ENCODE measurements around the gene CACUL1.

The CACUL1 gene

GRCh38 chr10:118635674-118636402 lies 118.9 kb downstream of the CACUL1 start:
- H3K27ac ChIP-seq, result no peak overlapping the region
- no peak for TF ChIP-seq FOXP2 (optimal IDR thresholded peaks at IDR 0.05; ENCODE audit: control extremely low read depth, extremely low read length, insufficient read depth)
- TF ChIP-seq POLR2AphosphoS5 (IDR thresholded peaks at IDR 0.05; ENCODE audit: borderline replicate concordance, low read depth, low read length), result no peak
- TF ChIP-seq EZH2 (IDR thresholded peaks at IDR 0.05), result no peak
- no peaks in the 10 kb centered on the region for H3K9me3 ChIP-seq (ENCODE audit: low read depth, low read length)
- H3K9ac ChIP-seq (ENCODE audit: insufficient read length), result no peak overlapping the region
- H3K36me3 ChIP-seq (ENCODE audit: insufficient read depth, low read length), result no peaks in the 10 kb centered on the region
- H3K4me3 ChIP-seq, result no peak overlapping the region
- DNase-seq (ENCODE audit: low read depth, low spot score), result no peak

GRCh38 chr10:118633786-118634185 lies 121.0 kb downstream of the CACUL1 start:
- Histone ChIP-seq H3K9me3 (ENCODE audit: low read depth, low read length) (no peaks in the 10 kb centered on the region), H3K9ac (ENCODE audit: insufficient read length) (no peak overlapping the region), H3K27ac (no peak overlapping the region), H3K4me3 (no peak overlapping the region), H3K36me3 (ENCODE audit: insufficient read depth, low read length) (no peaks in the 10 kb centered on the region)
- no peak for DNase-seq (ENCODE audit: low read depth, low spot score)
- no peak for TF ChIP-seq POLR2AphosphoS5 (IDR thresholded peaks at IDR 0.05; ENCODE audit: borderline replicate concordance, low read depth, low read length)
- no peak for TF ChIP-seq EZH2 (IDR thresholded peaks at IDR 0.05)
- TF ChIP-seq FOXP2 (optimal IDR thresholded peaks at IDR 0.05; ENCODE audit: control extremely low read depth, extremely low read length, insufficient read depth), result no peak

GRCh38 chr10:118629211-118629610 lies 125.6 kb downstream of the CACUL1 start:
- no peak overlapping the region for H3K9ac ChIP-seq (ENCODE audit: insufficient read length)
- H3K36me3 ChIP-seq (ENCODE audit: insufficient read depth, low read length), result no peaks in the 10 kb centered on the region
- no peak for DNase-seq (ENCODE audit: low read depth, low spot score)
- H3K4me3 ChIP-seq, result no peak overlapping the region
- H3K9me3 ChIP-seq (ENCODE audit: low read depth, low read length), result no peaks in the 10 kb centered on the region
- no peak overlapping the region for H3K27ac ChIP-seq
- TF ChIP-seq FOXP2 (optimal IDR thresholded peaks at IDR 0.05; ENCODE audit: control extremely low read depth, extremely low read length, insufficient read depth), result no peak
- no peak for TF ChIP-seq EZH2 (IDR thresholded peaks at IDR 0.05)
- TF ChIP-seq POLR2AphosphoS5 (IDR thresholded peaks at IDR 0.05; ENCODE audit: borderline replicate concordance, low read depth, low read length), result no peak

GRCh38 chr10:118628397-118628796 lies 126.4 kb downstream of the CACUL1 start:
- Histone ChIP-seq H3K9ac (ENCODE audit: insufficient read length) (no peak overlapping the region), H3K36me3 (ENCODE audit: insufficient read depth, low read length) (no peaks in the 10 kb centered on the region), H3K9me3 (ENCODE audit: low read depth, low read length) (no peaks in the 10 kb centered on the region), H3K27ac (no peak overlapping the region), H3K4me3 (no peak overlapping the region)
- no peak for TF ChIP-seq EZH2 (IDR thresholded peaks at IDR 0.05)
- no peak for TF ChIP-seq FOXP2 (optimal IDR thresholded peaks at IDR 0.05; ENCODE audit: control extremely low read depth, extremely low read length, insufficient read depth)
- no peak for TF ChIP-seq POLR2AphosphoS5 (IDR thresholded peaks at IDR 0.05; ENCODE audit: borderline replicate concordance, low read depth, low read length)
- DNase-seq (ENCODE audit: low read depth, low spot score), result no peak

GRCh38 chr10:118626953-118627352 lies 127.8 kb downstream of the CACUL1 start:
- DNase-seq (ENCODE audit: low read depth, low spot score), result no peak
- Histone ChIP-seq H3K4me3 (no peak overlapping the region), H3K9ac (ENCODE audit: insufficient read length) (no peak overlapping the region), H3K9me3 (ENCODE audit: low read depth, low read length) (no peaks in the 10 kb centered on the region), H3K36me3 (ENCODE audit: insufficient read depth, low read length) (no peaks in the 10 kb centered on the region), H3K27ac (no peak overlapping the region)
- TF ChIP-seq FOXP2 (optimal IDR thresholded peaks at IDR 0.05; ENCODE audit: control extremely low read depth, extremely low read length, insufficient read depth), result no peak
- TF ChIP-seq POLR2AphosphoS5 (IDR thresholded peaks at IDR 0.05; ENCODE audit: borderline replicate concordance, low read depth, low read length), result no peak
- TF ChIP-seq EZH2 (IDR thresholded peaks at IDR 0.05), result no peak

All from SK-N-MC (cell line).